ENCODE data around the gene C2orf92.

Gene C2orf92

DNA sequence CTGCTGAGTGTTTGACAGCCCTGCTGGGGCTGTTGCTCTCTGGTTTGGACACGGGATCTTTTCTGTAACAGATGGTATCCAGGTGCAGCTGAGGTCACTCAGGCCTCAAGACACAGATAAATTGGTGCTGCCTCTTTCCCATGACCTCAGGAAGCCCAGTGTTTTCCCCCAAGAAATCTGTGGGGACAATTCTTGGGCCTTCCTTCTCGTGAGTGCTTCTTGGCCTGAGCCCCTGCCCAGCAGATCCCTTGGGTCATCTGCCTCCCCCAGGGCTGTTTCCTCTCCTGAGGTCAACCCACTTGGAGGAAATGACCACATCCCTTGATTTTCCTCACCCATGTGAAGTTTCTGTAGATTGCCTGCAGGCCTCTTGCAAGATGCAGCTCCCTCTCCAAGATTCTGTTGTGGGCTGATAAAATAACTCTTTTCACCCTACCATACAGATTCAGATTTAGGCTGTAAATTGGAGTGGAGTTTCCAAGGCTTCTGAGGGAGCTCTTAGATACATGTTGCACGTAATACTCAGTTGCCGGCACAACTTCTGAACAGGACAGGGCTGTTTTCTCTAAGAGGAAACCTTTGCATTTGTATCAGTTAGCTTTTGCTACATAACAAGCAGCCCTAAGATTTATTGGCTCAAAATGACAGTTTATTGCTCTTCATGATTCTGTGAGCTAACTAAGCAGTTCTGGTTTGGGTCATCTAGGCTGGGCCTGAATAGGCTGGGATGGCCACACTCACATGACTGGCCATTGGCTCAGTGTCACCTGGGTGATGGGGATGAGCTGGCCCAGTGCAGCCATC, 57.0 kb downstream of the C2orf92 start:
- TF ChIP-seq CTCF (IDR thresholded peaks at IDR 0.05; ENCODE audit: insufficient read depth, low read length, missing control alignments), result no peak
- ChIA-PET CTCF (interaction anchor here (1.3 to 3.2 kb wide), 3 partner anchors 14 to 27 kb away, joined by 4 to 18 read pairs (median 5); no protein-coding TSS in a partner anchor), POLR2A (no interaction called here)
- DNase-seq (ENCODE audit: low read depth, low spot score), result no peak
- no peak overlapping the region for H3K4me3 ChIP-seq (ENCODE audit: low read depth, low read length)

DNA sequence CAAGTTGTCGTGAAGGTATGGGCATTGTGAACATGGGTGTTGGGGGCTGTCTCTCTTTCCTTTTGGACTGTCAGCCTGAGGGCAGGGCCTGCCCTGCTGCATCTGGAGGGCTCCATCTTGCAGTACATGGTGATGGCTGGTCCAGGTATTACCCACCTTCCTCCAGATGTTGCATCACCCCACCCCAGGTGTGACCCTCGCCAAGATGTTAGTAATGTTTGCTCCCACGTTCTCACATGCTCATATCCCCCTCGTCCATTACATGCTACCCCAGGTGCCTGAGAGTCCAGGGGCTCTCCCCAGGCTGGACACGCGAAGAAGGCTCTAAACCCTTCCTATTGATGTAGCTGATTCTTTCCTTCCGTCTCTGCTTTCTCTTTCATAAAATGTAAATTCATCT, 57.8 kb downstream of the C2orf92 start:
- ChIA-PET POLR2A (no interaction called here), CTCF (interaction anchor here (1.3 to 3.2 kb wide), 3 partner anchors 13 to 27 kb away, joined by 4 to 18 read pairs (median 5); no protein-coding TSS in a partner anchor)
- no peak for TF ChIP-seq CTCF (IDR thresholded peaks at IDR 0.05; ENCODE audit: insufficient read depth, low read length, missing control alignments)
- DNase-seq (ENCODE audit: low read depth, low spot score), result no peak
- H3K4me3 ChIP-seq (ENCODE audit: low read depth, low read length), result no peak overlapping the region

- ChIA-PET POLR2A (no interaction called here), CTCF (interaction anchor here (2.4 to 3.2 kb wide), 2 partner anchors 12 to 28 kb away, joined by 5 to 18 read pairs; no protein-coding TSS in a partner anchor)
- DNase-seq (ENCODE audit: low read depth, low spot score), result no peak
- no peak for TF ChIP-seq CTCF (IDR thresholded peaks at IDR 0.05; ENCODE audit: insufficient read depth, low read length, missing control alignments)
- no peak overlapping the region for H3K4me3 ChIP-seq (ENCODE audit: low read depth, low read length)
Measured at GRCh38 chr2:97728091-97728731, 58.7 kb downstream of the C2orf92 start.

GRCh38 chr2:97730245-97730644, 60.7 kb downstream of the C2orf92 start:
- DNase-seq (ENCODE audit: low read depth, low spot score), result no peak
- TF ChIP-seq CTCF (IDR thresholded peaks at IDR 0.05; ENCODE audit: insufficient read depth, low read length, missing control alignments), result no peak
- ChIA-PET CTCF (interaction anchor here (3.6 kb wide), 1 partner anchor 10 kb away, joined by 22 read pairs; no protein-coding TSS in a partner anchor), POLR2A (no interaction called here)
- H3K4me3 ChIP-seq (ENCODE audit: low read depth, low read length), result no peak overlapping the region

DNA sequence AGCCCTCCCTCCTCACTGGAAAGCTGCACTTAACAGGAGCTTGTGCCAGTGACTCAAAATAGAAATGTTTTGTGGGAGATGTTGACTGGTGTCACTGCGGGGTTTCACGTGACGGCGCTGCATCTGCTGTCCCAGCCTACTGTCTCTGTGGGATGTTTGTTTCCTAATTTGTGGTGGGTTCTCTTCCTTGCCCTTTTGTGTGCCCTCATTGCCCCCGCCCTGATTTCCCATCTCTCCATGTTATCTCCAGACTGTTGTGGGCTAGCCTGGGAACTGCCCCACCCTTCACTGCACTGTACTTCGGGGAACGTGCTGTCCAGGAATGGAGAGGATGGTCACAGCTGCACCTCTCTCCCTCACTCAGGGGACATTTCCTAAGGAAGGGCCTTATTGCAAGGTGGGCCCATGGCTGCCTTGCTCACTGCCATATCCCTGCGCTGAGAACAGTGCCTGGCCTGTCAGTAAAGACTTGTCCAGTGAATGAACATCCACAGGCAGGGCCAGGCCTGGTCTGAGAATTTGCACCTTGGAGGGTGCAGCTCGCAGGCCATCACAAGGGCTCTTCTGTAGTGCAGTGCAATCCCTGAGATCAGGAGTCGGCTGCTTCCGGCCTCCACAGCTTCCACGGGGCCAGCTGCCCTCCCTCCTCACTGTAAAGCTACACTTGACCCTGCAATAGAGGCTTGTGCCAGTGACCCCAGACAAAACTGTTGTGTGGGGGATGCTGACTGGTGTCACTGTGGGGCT, 61.9 kb downstream of the C2orf92 start:
- CTCF ChIA-PET, result interaction anchor here (1.5 to 3.6 kb wide), 2 partner anchors 9 to 33 kb away, joined by 3 to 22 read pairs; no protein-coding TSS in a partner anchor
- no peak overlapping the region for H3K4me3 ChIP-seq (ENCODE audit: low read depth, low read length)
- TF ChIP-seq CTCF (IDR thresholded peaks at IDR 0.05; ENCODE audit: insufficient read depth, low read length, missing control alignments), result no peak
- POLR2A ChIA-PET, result no interaction called here
- DNase-seq (ENCODE audit: low read depth, low spot score), result no peak
